GM19193 (cell line): Measurements from ENCODE around the gene ANKRD12.

Experiments used
- POLR2A ChIP-seq: IDR thresholded peaks from 4 replicates; pipeline ENCODE4 v1.6.1; 2011; ENCODE audit not compliant: insufficient read depth, insufficient read length; ENCODE audit errors: extremely low read depth

ANKRD12 gene

GRCh38 chr18:9263264-9263663 is 126.7 kb downstream of the ANKRD12 start:
- no peak for TF ChIP-seq POLR2A

GRCh38 chr18:9273221-9273620 is 136.6 kb downstream of the ANKRD12 start:
- no peak for TF ChIP-seq POLR2A

- TF ChIP-seq POLR2A, result no peak
These were observed 139.3 kb downstream of the ANKRD12 start for GRCh38 chr18:9275890-9276289.

GRCh38 chr18:9278028-9278427 is 141.4 kb downstream of the ANKRD12 start:
- TF ChIP-seq POLR2A, result no peak

- TF ChIP-seq POLR2A, result no peak
These were observed 144.3 kb downstream of the ANKRD12 start for GRCh38 chr18:9280849-9281248.

GRCh38 chr18:9281780-9282179 is 145.2 kb downstream of the ANKRD12 start:
- TF ChIP-seq POLR2A, result no peak

GRCh38 chr18:9283791-9284190 is 147.2 kb downstream of the ANKRD12 start:
- no peak for TF ChIP-seq POLR2A

- no peak for TF ChIP-seq POLR2A
These were observed 149.0 kb downstream of the ANKRD12 start for GRCh38 chr18:9285604-9286003.

- TF ChIP-seq POLR2A, result no peak
These were observed 150.5 kb downstream of the ANKRD12 start for GRCh38 chr18:9287036-9287435.

GRCh38 chr18:9289698-9290097 is 153.1 kb downstream of the ANKRD12 start:
- TF ChIP-seq POLR2A, result no peak

- TF ChIP-seq POLR2A, result no peak
These were observed 153.6 kb downstream of the ANKRD12 start for GRCh38 chr18:9290156-9290555.

- TF ChIP-seq POLR2A, result no peak
These were observed 155.5 kb downstream of the ANKRD12 start for GRCh38 chr18:9292047-9292446.

- TF ChIP-seq POLR2A, result no peak
These were observed 157.4 kb downstream of the ANKRD12 start for GRCh38 chr18:9293948-9294347.

GRCh38 chr18:9296233-9297006 is 159.8 kb downstream of the ANKRD12 start:
- no peak for TF ChIP-seq POLR2A

- no peak for TF ChIP-seq POLR2A
These were observed 160.4 kb downstream of the ANKRD12 start for GRCh38 chr18:9297007-9297393.

- no peak for TF ChIP-seq POLR2A
These were observed 167.9 kb downstream of the ANKRD12 start for GRCh38 chr18:9304388-9305070.
